Measurements from ENCODE around the gene KPNA6.

The KPNA6 gene

DNA sequence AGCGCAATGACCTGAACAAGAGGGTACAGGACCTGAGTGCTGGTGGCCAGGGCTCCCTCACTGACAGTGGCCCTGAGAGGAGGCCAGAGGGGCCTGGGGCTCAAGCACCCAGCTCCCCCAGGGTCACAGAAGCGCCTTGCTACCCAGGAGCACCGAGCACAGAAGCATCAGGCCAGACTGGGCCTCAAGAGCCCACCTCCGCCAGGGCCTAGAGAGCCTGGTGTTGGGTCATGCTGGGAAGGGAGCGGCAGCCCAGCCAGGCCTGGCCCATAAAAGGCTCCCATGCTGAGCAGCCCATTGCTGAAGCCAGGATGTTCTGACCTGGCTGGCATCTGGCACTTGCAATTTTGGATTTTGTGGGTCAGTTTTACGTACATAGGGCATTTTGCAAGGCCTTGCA is 87.1 kb downstream of the KPNA6 start:
- DNase-seq = no peak

DNA sequence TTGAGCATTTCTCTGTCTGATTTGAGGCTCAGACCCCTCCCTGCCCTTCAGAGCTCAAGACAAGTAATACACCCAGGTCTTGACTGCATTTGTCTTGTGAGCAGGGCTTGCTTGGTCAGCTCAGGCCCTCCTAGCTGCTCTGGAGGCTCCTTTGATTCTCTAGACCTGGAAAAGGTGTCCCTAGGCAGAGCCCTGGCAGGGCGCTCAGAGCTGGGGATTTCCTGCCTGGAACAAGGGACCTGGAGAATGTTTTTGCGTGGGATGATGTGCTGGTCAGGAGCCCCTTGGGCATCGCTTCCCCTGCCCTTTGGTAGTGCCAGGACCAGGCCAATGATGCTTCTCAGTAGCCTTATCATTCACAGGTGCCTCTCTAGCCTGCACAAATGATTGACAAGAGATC is 87.7 kb downstream of the KPNA6 start:
- no peak for DNase-seq

DNA sequence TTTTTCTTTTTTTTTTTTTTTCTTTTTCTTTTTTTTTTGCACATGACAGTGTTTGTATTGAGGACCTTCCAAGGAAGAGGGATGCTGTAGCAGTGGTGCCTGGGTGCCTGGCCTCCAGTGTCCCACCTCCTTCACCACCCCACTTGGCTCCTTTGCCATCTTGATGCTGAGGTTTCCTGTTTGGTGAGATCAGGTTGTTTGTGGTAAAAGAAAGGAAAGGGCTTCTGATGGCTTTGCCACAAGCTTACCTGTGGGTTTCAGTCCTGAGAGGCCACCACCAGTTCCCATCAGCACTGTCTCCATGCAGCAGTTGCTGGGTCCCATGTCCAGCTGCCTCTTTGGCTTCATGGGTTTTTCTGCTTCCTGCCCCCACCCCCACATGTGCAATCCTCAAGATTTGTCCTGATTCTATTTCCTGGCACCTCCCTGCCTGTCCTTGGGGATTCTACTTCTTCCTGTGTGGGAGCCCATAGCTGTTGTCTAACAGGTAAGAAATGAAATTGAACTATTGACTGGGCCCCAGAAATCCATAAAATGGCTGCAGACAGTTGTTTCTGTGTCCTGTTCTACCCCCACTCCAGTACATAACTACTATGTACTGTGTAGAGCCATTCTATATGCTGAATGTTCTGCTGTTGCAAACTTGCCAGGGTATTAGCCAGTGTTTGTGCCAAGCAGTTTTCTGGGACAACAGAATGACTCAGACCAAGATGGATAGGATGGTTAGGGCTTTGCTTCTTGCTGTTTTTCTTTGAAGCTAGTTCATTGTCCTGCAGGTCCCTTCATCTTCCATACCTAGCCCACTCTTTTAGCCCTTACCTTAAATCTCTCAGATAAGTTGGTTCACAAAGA is 88.3 kb downstream of the KPNA6 start:
- DNase-seq = no peak

DNA sequence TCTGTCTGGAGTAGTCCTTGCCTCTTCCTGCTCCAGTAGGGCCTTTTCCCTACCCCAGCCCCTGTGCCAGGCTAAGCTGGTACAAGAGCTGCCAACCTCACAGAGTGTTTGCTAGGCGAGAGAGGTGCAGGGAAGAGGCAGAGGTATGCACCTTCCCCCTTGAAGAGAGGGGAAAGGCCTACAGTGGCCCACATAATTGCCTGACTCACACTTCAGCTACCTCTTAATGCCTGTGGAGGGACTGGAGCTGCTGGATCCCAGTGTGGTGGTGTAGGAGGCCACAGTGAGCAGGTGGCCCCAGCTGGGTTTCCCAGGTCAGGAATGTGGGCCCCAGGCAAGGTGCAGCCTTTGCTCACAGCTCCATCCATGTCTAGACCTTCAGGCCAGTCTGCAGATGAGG is 89.2 kb downstream of the KPNA6 start:
- no peak for DNase-seq

DNA sequence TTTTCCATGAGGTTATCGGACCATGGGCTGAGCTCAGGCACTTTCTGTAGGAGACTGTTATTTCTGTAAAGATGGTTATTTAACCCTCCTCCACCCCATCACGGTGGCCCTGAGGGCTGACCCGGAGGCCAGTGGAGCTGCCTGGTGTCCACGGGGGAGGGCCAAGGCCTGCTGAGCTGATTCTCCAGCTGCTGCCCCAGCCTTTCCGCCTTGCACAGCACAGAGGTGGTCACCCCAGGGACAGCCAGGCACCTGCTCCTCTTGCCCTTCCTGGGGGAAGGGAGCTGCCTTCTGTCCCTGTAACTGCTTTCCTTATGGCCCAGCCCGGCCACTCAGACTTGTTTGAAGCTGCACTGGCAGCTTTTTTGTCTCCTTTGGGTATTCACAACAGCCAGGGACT is 90.0 kb downstream of the KPNA6 start:
- DNase-seq = no peak

DNA sequence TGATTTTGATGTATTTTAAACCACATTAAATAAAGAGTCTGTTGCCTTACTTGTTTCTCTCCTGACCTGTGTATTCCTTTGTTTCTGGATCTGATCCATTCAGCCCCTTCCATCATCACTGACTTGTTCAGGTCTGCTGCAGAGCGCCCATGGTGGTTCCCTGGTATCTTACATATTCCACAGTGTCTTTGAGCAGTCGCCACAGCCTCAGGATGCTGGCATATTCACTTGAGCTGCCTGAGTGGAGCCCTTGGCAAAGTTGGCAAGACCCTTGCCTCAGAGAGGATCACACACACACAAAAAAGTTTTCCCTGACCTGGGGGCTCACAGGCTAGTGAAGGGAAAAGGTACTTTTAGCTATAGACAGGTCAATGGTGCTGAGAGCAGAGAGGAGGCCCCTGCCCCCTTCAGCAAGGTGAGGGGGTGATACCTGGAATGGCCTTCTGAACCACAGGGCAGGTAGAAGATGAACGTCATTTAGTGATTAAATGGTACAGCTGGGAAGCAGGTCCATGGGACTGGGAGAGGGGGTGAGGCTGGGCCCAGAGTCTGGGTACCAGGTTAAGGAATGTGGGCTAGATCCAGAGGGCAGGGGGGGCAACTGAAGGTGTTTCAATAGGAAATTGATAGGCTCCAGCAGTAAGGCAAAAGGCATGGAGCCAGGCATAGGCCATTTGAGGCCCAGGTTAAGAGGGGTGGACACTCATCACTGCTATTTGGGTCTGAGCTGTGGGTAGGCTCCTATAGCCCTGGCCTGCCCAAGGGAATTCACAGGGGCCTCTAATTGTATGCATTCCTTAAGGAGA is 90.6 kb downstream of the KPNA6 start:
- DNase-seq = no peak

DNA sequence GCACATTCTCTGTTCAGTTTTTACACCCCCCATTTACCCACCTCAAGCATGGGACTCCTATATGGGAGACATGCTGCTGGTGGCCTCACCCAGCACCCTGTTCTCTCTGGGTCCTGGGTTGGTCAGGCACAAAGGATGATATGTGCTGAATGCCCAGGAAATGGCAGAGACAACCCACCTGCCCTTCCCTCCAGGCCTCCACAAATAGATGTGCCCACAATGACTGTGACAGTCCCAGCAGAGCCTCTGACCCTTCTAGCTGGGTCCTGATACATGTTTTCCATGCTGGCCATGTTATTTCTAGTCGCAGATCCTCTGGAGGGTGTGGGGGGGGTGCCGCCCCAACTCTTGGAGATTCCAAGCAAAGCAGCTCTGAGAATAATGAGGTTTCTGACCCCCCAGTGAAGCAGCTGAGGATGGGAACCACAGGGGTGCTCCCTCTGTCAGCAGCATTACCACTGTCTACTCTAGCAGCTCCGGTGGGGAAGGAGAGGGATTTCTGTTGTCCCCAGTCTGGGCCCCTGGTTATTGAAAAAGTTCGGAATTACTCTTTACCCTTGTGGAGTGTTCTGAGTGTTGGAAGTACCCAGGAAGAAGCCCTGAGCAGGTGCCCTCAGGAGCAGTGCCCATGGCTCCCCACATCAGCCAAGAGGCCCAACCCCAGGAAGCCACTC is 91.3 kb downstream of the KPNA6 start:
- DNase-seq = no peak

DNA sequence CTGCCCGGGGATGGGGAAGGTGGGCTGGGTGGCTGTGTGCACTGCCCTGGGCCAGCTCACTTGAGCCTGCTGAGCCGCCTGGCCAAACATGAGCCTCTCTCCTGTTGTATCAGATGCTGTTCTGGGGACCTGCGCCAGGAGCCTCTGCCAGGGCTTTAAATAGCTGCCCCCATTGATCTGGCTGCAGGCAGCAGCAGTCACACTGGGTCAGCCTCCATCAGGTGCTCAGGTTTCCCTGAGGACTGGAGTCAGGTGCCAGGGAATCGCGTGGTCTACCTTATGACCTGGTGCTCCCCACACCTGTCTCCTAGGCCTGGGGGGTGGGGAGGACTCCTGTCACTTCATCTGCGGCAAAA is 91.8 kb downstream of the KPNA6 start:
- no peak for DNase-seq

DNA sequence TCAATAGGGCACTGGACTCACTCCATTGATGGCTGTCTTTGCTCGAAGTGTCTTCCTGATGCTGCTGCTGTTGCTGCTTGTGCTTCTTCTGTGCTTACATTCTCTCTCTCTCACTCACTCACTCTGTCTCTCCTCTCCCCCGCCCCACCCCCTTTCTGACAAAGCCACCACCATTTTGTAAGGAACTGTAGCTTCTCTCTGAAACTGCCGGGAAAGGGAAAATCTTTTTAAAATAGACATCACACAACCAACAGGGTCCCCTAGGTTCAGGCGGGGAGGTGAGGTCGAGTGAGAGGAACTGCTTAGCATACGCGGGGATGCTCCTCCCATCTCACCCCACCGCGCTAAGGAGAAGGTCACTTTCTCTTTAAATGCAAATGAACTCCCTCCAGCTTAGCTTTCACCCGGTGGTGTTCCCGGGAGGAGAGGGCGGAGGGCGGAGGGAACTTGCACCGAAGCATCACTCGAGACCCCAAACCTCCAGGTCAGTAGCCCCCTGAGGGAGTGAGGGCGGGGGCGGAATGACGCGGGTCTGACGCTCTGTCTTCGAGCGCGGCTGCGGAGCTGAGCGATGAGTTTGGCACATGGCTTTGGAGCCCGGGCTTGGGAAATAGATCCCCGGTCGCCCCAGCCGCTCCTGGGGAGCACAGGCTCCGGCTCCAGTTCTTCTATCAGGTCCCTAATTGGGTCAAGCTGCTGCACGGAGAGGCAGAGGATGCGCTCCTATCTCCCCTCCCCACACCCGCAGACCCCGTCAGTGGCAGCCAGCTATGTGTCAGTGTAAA is 92.6 kb downstream of the KPNA6 start, which contains the start of gene CCDC28B:
Gene CCDC28B, plus strand, starts transcription at position 370 of the 785 bp plus-strand sequence. CDS start 1,341 bp downstream, outside the sequence.
- peak; percentile 10 for DNase-seq

DNA sequence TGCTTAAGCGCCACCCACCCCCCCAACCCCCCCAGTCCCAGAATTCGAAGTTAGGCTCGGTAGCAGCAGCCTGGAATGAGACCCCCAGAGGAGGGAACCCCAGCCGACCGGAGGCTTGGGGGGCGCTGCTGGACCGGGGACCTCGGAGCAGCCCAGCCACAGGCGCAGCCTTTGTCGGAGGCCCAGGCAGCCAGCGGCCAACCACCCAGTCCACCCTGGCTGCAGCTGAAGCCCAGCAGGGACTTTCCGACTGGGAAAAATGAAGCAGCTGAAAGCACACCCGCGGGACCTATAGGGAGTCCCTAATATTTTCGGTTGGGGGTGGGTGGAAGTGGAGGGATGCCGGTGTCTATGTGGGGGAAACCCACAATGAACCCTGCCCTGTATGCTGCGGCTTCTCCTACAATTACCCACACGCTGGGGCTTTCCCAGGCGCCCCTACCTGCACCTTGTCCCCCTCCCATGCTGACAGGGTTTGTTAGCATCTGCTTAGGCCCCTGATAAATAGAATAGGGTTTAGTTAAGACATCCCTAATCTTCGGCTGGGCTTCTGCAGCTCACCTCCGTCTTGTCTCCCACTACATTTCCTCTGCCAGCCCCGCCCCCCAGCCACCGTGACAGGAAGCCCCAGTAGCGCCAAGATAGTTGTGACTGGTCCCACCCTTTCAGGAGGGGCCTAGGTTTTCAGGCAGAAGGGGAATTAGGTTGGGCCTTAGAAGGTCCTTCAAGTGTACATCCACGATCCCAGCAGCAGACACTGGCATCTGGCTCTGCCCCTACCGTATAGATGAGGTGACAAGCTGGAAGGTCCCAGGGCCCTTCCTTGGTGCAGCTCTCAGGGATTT is 93.4 kb downstream of the KPNA6 start:
- no peak for DNase-seq

DNA sequence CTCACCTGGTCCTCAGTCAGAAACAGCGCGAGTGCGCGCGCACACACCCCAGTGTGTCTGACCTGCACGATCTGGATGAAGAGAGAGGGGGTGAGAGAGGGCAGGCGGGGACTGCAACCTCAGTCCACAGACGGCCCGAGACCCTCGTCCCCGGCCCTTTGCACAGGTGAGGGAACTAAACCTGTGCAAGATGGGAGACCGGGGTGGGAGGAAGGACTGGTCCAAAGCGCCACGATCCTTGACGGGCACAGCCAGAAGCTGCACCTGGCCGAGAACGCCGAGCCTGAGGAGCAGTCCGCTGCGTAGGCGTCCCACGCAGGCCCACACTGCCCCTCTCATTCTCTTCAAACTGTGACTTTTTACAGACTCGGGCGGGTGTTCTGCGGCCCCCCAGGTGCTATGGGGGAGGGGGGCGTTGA is 97.1 kb downstream of the KPNA6 start:
- DNase-seq = no peak

DNA sequence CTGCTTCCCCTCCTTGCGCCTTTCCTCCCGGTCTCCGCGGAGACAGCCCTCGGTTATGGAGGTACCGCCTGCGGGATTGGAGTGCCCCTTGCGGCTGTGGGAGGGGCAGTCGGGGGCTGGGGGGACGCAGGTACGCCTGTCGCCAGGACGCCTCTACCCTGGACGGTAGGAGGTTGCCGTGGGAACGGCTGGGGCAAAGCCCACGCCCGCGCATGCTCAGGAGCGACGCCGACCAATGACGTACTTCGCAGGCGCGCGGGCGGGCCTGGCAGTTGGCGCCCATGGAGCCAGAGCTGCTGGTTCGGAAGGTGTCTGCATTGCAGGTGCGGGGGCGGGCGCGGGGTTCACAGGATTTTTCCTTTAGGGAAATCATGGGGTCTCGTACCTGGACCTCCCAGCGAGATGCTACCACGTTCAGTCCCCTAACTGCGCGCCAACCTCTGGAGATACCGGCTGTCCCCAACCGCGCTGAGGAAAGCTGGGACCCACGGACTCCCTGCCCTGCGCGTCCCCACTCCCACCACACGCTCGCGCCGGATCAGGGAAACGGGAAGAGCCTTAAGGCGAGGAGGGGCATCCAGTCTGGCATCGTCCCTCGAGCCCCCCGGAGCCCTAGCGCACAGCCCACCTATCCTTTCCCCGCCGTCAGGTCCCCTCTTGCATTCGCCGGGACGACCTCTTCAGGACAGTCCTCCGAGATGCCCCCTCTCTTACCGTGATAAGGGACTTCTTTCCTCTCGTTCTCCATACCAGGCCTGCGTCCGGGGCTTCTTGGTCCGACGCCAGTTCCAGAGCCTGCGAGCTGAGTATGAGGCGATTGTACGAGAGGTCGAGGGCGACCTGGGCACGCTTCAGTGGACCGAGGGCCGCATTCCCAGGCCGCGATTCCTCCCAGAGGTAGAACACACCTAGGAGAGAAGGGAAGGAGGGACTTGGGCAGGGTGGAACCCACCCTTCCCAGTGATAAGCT is 97.8 kb downstream of the KPNA6 start, which contains the start of gene IQCC:
Gene IQCC, plus strand, starts transcription at position 271 of the 970 bp plus-strand sequence. Its CDS starts 11 bp downstream, at position 282.
- peak; percentile 41 for DNase-seq

DNA sequence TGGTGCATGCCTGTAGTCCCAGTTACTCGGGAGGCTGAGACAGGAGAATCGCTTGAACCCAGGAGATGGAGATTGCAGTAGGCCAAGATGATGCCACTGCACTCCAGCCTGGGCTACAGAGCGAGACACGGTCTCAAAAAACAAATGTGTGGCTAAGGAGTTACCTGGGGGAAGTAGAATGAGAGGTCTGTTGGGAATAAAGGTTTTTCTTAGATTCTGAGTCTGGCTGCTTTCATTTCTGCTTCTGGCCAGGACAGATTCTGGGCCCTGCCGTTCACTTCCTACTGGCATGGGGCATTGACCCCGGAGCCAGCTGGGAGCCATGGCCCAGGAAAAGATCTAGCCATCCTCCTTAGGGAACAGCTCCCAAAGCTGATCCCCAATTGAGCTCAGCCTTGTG is 100.6 kb downstream of the KPNA6 start:
- DNase-seq = no peak

DNA sequence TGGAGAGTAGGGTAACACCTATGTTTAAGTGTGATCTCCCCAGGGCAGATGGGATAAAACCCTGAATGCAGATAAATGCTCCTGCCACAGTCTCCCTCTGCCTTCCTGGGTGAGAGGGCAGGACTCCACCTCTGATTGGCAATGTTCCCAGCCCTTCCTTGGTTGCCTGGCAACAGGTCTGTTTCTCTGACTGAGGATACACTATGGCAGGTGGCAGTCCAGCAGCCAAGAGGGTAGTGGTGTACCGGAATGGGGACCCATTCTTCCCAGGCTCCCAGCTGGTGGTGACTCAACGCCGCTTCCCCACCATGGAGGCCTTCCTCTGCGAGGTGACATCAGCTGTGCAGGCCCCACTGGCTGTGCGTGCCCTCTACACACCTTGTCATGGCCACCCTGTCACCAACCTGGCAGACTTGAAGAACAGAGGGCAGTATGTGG is 101.1 kb downstream of the KPNA6 start, which contains the start of gene DCDC2B:
Gene DCDC2B, plus strand, starts transcription at position 199 of the 438 bp plus-strand sequence. Its CDS starts 5 bp downstream, at position 204.
- DNase-seq = peak; percentile 69

DNA sequence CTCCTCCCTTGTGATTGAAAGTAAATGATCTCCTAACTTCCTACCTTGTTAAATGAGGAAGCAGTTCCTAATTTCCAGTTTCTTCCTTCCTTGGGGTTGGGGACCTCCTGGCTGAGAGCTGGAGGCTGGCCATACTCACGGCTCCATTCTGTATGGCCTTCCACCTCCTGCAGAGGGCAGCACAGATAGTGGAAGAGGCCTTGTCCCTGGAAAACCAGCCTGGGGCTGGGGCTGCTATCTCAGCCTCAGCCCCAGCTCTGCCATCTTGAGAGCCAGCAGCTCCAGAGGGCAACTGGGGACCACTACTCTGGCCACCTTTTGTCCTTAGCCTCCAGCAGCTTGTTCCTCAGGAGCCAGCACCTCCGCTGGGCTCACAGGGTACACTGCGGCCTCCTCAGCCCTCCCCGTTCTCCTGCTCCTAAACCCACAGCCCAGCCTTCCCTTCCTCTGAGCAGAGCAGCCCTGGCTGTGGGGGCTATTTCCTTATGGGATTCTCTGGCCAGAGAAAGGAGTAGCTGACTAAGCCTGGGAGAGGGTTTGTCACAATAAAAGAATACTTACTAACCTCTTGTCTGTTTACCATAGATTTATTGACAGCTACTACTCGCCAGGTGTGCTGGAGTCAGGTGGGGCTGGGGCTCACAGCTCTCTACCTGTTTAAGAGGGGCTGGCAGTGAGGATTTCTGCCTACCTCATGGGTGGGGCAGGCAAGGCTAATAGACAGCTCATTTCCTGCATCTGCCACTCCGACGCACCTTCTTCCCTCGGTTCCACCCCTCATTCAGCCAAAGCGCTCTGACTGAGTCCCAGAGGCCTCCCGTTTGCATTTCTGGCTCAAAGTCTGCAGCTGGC is 108.0 kb downstream of the KPNA6 start:
- DNase-seq = no peak

DNA sequence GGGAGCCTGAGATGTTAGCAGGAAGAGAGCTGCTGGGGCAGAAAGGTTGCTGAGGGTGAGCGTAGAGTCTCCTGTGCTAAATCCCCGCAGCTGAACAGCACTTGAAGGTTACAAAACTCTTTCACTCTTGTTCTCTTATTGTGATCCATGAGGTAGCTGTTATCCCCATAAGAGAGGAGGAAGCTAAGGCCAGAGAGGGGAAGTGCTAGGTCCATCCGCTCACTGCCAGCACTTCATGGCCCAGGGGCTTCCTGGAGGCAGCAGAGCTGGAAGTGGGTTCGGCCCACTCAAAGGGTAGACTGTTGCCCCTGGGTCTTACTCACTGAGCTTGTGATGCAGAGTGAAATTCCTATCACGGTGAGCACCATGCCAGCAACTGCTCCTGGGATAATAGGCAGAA is 108.7 kb downstream of the KPNA6 start:
- DNase-seq = no peak

DNA sequence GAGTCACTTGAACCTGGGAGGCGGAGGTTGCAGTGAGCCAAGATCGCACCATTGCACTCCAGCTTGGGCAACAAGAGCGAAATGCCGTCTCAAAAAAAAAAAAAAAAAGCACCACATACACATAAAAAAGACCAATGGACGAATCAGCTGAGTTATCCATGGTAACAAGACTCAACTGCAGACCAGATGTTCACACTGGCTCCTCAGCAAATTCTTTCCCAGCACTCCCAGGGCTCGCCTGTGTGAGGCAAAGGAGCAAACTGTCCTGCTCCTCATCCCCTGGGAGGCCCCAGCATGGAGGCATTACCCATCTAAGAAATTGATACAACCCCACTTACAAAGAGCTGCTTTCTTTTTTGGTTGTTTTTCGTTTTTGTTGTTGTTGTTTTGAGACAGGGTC is 111.2 kb downstream of the KPNA6 start:
- DNase-seq = no peak

DNA sequence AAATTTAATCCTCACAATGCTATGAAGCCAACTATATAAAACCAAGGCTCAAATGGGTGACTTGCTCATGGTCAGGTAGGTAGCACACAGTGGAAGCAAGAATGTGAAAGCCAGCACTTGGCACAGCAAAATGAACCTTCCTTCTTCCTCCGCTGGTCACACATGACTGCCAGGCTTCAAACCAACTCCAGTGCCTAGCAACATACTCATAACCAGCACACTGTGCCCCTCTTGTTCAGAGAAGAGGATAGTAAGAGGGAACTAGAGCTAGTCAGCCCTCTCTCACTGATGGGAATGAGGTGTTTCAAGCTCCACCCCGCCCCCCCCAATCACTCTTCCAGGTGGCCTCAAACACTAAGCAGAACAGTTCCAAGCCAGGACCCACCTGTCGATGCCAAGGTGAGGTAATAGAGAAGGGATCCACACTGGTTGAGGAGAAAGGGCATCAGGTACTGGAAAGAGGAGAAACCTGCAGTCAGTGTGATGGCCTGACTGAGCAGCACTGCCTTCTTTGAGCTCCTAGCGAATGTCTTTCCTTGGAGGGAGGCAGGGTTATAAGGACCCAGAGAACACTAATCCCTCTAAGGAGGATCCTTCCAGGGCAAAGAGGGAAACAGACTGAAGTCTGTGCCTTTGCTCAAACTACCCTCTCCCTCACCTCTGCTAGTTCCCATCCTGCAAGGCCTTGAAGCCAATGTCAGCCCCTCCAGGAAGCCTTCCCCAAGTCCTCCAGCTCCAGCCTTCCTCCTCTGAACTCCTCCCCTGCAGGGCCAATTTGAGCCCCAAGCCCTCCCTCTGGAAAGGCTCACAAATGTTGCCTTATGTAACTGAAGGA is 113.1 kb downstream of the KPNA6 start:
- DNase-seq = no peak
